ENCODE measurements around the gene DCTN4. TPM values are rescaled to one million over a fixed set of nuclear protein-coding genes. Genes with fewer than 3 reads are reported as not detected.
"Not testable (repeated sequence)": the region's sequence is repeated elsewhere in the genome, so short reads cannot be mapped to it uniquely, and the experiment has no call there.

DCTN4 gene
- polyA plus RNA-seq (ENCODE audit: insufficient read length in 10 of 10), result 10 to 100 TPM; 31.0 to 47.0 (median 40.5) TPM
- long read RNA-seq, donor 1, full-length matches to known transcripts, result 5 of 5 reads
- long read RNA-seq, donor 1, partial matches to known transcripts, result 0 of 5 reads
- long read RNA-seq, donor 1, other reads (novel, unspliced or antisense), result 0 of 5 reads
- long read RNA-seq, donor 2, full-length matches to known transcripts, result 1 of 1 reads
- long read RNA-seq, donor 2, partial matches to known transcripts, result 0 of 1 reads
- long read RNA-seq, donor 2, other reads (novel, unspliced or antisense), result 0 of 1 reads
- long read RNA-seq, donor 3, result 0 reads
- long read RNA-seq, donor 4, full-length matches to known transcripts, result 4 of 4 reads
- long read RNA-seq, donor 4, partial matches to known transcripts, result 0 of 4 reads
- long read RNA-seq, donor 4, other reads (novel, unspliced or antisense), result 0 of 4 reads
- long read RNA-seq, donor 5, full-length matches to known transcripts, result 5 of 5 reads
- long read RNA-seq, donor 5, partial matches to known transcripts, result 0 of 5 reads
- long read RNA-seq, donor 5, other reads (novel, unspliced or antisense), result 0 of 5 reads
- long read RNA-seq, donor 6, full-length matches to known transcripts, result 10 of 10 reads
- long read RNA-seq, donor 6, partial matches to known transcripts, result 0 of 10 reads
- long read RNA-seq, donor 6, other reads (novel, unspliced or antisense), result 0 of 10 reads
- long read RNA-seq, donor 7, result 0 reads
- long read RNA-seq, donor 8, full-length matches to known transcripts, result 3 of 3 reads
- long read RNA-seq, donor 8, partial matches to known transcripts, result 0 of 3 reads
- long read RNA-seq, donor 8, other reads (novel, unspliced or antisense), result 0 of 3 reads
- long read RNA-seq, donor 9, result 0 reads

DNA sequence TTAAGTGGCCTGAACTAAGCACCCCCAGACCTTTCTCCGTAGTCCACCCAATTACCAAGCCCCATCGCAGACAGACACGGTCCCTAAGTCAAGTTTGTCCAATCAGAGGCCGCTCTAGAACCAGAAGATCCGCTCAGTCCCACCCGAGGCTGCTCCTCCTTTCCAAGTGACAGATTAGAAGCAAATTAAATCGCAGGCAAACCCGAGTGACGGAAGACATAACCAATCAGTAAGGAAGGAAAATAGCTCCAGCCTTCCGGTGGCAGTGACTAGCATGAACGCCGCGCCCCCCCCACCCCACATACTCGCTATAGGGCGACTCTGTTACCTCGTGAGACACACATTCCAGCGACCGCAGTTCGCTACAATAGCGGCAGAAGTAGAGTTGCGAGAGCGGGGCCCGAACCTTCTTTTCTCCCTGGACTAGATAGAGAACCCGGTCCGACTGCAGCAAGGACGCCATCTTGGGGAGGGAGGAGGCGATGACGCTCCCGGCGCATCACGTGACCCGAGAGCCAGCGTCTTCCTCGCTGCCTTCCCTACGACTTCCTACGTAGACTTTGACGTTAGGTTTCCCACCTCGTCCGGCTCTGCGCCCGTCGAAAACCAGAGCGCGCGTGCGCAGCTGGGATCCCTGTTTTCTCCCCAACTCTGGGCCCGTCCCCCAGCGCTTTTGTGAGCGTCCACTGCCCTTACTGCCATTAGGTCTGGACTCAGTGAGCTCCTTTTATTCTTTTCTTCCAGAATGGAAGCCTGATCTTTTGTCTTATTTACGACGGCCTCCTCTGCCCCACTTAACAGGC, at the start of gene DCTN4:
TSS of gene DCTN4 (minus strand) at position 487 of the 803 bp plus-strand sequence. CDS start at position 463, 24 bp downstream.
- peak; percentile 99 to 100 (median 100) for DNase-seq

- no peak for DNase-seq
These were observed 45.6 kb upstream of the DCTN4 start for GRCh38 chr5:150804388-150804787.

- DNase-seq, result peak; percentile 54 to 94 (median 73)
These were observed 42.5 kb upstream of the DCTN4 start for GRCh38 chr5:150801117-150801927.

DNA sequence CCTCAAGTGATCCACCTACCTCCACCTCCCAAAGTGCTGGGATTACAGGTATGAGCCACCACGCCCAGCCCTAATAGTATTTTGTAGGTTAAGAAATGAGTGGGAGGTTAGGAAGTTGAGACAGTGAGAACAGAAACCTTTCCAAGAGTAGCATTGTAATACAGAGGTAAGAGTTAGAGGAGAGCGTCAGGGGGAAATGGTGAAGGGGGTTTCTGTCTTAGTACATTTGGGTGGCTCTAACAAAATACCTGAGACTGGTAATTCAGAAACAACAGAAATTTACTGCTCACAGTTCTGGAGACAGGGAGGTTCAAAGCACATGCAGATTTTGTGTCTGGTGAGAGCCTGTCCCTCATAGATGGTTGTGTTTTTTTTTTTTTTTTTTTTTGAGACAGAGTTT, 38.6 kb upstream of the DCTN4 start:
- DNase-seq, result no peak

DNA sequence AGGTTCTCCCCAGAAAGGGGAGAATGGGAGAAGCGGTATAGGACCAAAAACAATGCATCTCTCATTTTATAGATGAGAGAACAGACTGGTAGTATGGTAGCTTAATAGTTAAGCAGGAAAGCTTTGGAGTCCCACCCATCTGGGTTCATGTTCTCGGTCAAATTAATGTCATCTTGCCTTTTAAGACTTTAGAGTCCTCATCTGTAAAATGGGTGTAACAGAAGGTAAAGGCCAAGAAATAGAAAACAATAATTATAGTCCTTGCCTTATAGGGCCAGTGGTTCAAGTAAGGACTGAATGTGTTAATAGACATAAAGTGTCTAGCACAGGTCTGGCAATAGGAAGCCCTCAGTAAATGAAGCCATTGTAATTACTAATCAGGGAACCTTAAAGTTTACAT, 36.1 kb upstream of the DCTN4 start:
- no peak for DNase-seq

GRCh38 chr5:150793423-150793888, 34.6 kb upstream of the DCTN4 start:
- not testable (repeated sequence) for DNase-seq

GRCh38 chr5:150791536-150791935, 32.7 kb upstream of the DCTN4 start:
- no peak for DNase-seq

DNA sequence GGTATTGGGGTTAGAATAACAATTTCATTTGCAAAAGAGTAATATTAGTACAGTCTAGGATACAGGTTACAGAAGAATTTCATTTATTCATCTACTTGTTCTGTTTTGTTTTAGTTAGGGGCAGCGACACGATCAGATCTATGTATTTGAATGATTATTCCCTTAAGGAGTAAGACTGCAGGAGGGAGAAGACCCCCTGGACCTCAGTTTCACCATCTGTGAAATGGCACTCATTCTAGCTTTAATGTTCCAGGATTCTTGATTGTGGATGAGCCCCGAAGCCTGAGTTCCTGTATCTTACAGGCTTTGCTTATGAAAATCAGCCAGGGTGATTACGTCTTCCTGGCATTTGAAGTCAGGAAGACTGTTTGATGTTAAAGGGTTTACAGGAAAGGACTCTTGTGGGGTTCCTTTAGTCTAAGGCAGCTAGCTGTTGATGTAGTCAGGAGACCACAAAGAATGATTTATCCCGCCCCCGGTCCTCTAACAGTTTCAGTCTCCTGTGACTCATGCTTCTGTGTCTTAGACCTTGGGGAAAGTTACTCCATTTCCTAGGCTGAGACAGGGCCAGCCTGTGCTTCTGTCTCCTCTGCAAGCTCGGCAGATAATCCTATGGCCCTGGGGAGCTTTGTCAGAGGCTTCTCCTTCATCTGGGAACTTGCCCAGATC, 31.3 kb upstream of the DCTN4 start:
- DNase-seq, result peak in 2 of 3 donors; percentile 36 to 97

- no peak for DNase-seq
These were observed 30.6 kb upstream of the DCTN4 start for GRCh38 chr5:150789450-150789849.

GRCh38 chr5:150788977-150789376, 30.2 kb upstream of the DCTN4 start:
- DNase-seq, result no peak

- no peak for DNase-seq
These were observed 28.8 kb upstream of the DCTN4 start for GRCh38 chr5:150787656-150788055.

DNA sequence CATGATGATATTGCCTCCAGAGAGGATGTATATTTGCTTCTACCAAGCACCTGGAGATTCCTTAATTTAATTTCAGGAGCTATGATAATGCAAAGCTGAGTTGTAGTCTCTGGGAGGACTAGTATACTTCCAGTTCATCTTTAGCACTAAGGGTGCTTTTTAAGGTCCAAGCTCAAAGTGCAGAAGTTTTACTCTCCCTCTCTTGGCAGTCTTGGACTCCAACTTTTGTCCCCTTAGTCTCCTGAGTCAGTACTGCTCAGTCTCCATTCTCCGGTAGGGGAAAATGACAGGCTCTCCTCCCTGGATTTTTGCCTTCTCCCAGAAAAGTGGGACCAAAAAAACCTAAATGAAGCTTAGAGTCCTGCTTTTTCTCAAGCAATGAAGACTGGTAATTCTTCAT, 28.1 kb upstream of the DCTN4 start:
- DNase-seq, result no peak

DNA sequence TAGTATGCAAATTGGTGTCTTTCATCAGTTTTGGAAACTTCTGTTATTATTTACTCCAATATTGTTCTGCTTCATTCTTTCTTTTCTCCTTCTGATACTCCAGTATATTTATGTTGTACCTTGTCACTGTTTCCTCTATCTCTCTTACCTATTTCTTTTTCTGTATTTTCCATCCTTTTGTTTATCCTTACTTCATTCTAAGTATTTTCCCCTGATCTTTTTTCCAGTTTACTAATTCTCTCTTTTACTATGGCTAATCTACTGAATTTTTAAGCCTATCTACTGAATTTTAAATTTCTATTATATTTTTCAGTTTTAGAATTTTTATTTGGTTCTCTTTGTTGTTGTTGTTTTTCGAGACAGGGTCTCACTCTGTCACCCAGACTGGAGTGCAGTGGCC, 27.1 kb upstream of the DCTN4 start:
- no peak for DNase-seq

GRCh38 chr5:150783422-150783928, 24.7 kb upstream of the DCTN4 start:
- DNase-seq, result peak; percentile 84 to 93 (median 89)

GRCh38 chr5:150782850-150783249, 24.0 kb upstream of the DCTN4 start:
- DNase-seq, result no peak

GRCh38 chr5:150781706-150782614, 23.1 kb upstream of the DCTN4 start:
- peak; percentile 73 to 93 (median 87) for DNase-seq

- DNase-seq, result peak in 1 of 3 donors; percentile 87
These were observed 22.0 kb upstream of the DCTN4 start for GRCh38 chr5:150780816-150781221.

DNA sequence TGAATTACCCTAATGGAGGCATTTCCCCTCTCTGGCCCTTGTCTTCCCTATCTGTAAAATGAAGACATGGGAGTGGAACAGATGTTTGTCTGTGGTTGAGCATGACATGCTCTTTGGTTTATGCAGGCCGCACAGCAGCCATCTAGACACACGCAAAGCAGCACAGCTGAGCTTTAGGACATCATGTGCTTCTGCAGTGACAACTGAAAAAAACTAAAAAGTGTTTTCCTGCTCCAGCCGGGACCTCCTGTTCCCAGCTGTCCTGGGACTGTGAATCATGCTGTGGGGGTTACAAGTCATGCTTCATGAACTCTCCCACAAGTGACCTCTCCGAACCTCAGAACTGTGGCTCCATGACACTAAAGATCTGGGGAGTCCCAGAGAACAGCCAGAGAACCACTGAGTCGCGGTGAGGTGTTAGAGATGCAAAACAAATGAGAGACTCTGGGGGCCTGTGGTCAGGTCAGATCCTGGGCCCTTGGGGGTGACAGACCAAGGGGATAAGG, 21.4 kb upstream of the DCTN4 start:
- DNase-seq, result peak in 1 of 3 donors; percentile 53
